GM18861 (cell line): ENCODE measurements around the gene PDGFC.

Source experiments
- ATAC-seq: cut with Tn5 transposase; IDR thresholded peaks from one replicate; pipeline ENCODE4 v1.9.1; 2021; ENCODE audit not compliant: unreplicated experiment

Gene PDGFC

GRCh38 chr4:156838761-156839160, 132.8 kb downstream of the PDGFC start:
- no peak for ATAC-seq

- no peak for ATAC-seq
Observed at GRCh38 chr4:156837625-156838345, 133.8 kb downstream of the PDGFC start.

- no peak for ATAC-seq
Observed at GRCh38 chr4:156832886-156833285, 138.7 kb downstream of the PDGFC start.

- ATAC-seq, result no peak
Observed at GRCh38 chr4:156830351-156830750, 141.2 kb downstream of the PDGFC start.

GRCh38 chr4:156829201-156829873, 142.3 kb downstream of the PDGFC start:
- ATAC-seq, result no peak

- no peak for ATAC-seq
Observed at GRCh38 chr4:156827519-156827918, 144.1 kb downstream of the PDGFC start.

- no peak for ATAC-seq
Observed at GRCh38 chr4:156825074-156825473, 146.5 kb downstream of the PDGFC start.

GRCh38 chr4:156824451-156825060, 147.0 kb downstream of the PDGFC start:
- no peak for ATAC-seq

GRCh38 chr4:156820931-156821330, 150.7 kb downstream of the PDGFC start:
- no peak for ATAC-seq

GRCh38 chr4:156816360-156816755, 155.2 kb downstream of the PDGFC start:
- no peak for ATAC-seq

- no peak for ATAC-seq
Observed at GRCh38 chr4:156815717-156816359, 155.8 kb downstream of the PDGFC start.

- no peak for ATAC-seq
Observed at GRCh38 chr4:156811963-156812362, 159.6 kb downstream of the PDGFC start.

- ATAC-seq, result no peak
Observed at GRCh38 chr4:156811286-156811685, 160.3 kb downstream of the PDGFC start.

GRCh38 chr4:156805696-156806095, 165.9 kb downstream of the PDGFC start:
- no peak for ATAC-seq

GRCh38 chr4:156803056-156803455, 168.5 kb downstream of the PDGFC start:
- ATAC-seq, result no peak

- ATAC-seq, result peak; percentile 63
Observed at GRCh38 chr4:156800463-156800862, 171.1 kb downstream of the PDGFC start.

GRCh38 chr4:156799121-156799589, 172.4 kb downstream of the PDGFC start:
- ATAC-seq, result no peak

- no peak for ATAC-seq
Observed at GRCh38 chr4:156798438-156798837, 173.2 kb downstream of the PDGFC start.

GRCh38 chr4:156797206-156797605, 174.4 kb downstream of the PDGFC start:
- no peak for ATAC-seq

GRCh38 chr4:156795727-156796126, 175.9 kb downstream of the PDGFC start:
- ATAC-seq, result no peak

GRCh38 chr4:156794863-156795262, 176.7 kb downstream of the PDGFC start:
- ATAC-seq, result no peak
